GM21367 (cell line): Measurements from ENCODE around the gene FGFBP2.
A peak's percentile ranks its signal among the peaks of the same experiment; 100 is the strongest.

Experiments used
- ATAC-seq: cut with Tn5 transposase; IDR thresholded peaks from one replicate; pipeline ENCODE4 v1.9.1; 2021; ENCODE audit not compliant: unreplicated experiment

FGFBP2 gene

GRCh38 chr4:15963001-15963451, at the start of gene FGFBP2:
FGFBP2 (minus strand) TSS chr4:15963175; CDS start chr4:15963129, 46 bp downstream.
- ATAC-seq = peak; percentile 58

GRCh38 chr4:16011173-16011572, 48.2 kb upstream of the FGFBP2 start:
- ATAC-seq = no peak

GRCh38 chr4:16009153-16009552, 46.2 kb upstream of the FGFBP2 start:
- no peak for ATAC-seq

GRCh38 chr4:16007471-16008095, 44.6 kb upstream of the FGFBP2 start:
- ATAC-seq = no peak

GRCh38 chr4:16006771-16007446, 43.9 kb upstream of the FGFBP2 start:
- ATAC-seq = no peak

GRCh38 chr4:16005676-16006075, 42.7 kb upstream of the FGFBP2 start:
- ATAC-seq = no peak

GRCh38 chr4:16001484-16001858, 38.5 kb upstream of the FGFBP2 start:
- peak; percentile 97 for ATAC-seq

- no peak for ATAC-seq
Observed at GRCh38 chr4:16000708-16001483, 37.9 kb upstream of the FGFBP2 start.

- ATAC-seq = no peak
Observed at GRCh38 chr4:15996773-15997172, 33.8 kb upstream of the FGFBP2 start.

- ATAC-seq = no peak
Observed at GRCh38 chr4:15995826-15996225, 32.9 kb upstream of the FGFBP2 start.

GRCh38 chr4:15992167-15992485, 29.2 kb upstream of the FGFBP2 start:
- ATAC-seq = no peak

- ATAC-seq = no peak
Observed at GRCh38 chr4:15990570-15991285, 27.8 kb upstream of the FGFBP2 start.

- ATAC-seq = no peak
Observed at GRCh38 chr4:15989424-15989823, 26.4 kb upstream of the FGFBP2 start.

GRCh38 chr4:15988222-15988621, 25.2 kb upstream of the FGFBP2 start:
- ATAC-seq = no peak

GRCh38 chr4:15986907-15987306, 23.9 kb upstream of the FGFBP2 start:
- ATAC-seq = no peak

GRCh38 chr4:15983610-15984009, 20.6 kb upstream of the FGFBP2 start:
- no peak for ATAC-seq

- no peak for ATAC-seq
Observed at GRCh38 chr4:15982842-15983524, 20.0 kb upstream of the FGFBP2 start.

GRCh38 chr4:15976456-15977447, 13.8 kb upstream of the FGFBP2 start:
- ATAC-seq = no peak

- no peak for ATAC-seq
Observed at GRCh38 chr4:15971068-15971801, 8.3 kb upstream of the FGFBP2 start.
